Stimulated activated naive CD4-positive, alpha-beta T cell treated with Interleukin-2 at 50 U/mL for 16 hours (primary cell): ENCODE data around the gene FZD10.

ENCODE experiments used
- DNase-seq: peaks from one replicate; lab custom pipeline; 2025; lab: John Stamatoyannopoulos, UW

Gene FZD10, protein sequence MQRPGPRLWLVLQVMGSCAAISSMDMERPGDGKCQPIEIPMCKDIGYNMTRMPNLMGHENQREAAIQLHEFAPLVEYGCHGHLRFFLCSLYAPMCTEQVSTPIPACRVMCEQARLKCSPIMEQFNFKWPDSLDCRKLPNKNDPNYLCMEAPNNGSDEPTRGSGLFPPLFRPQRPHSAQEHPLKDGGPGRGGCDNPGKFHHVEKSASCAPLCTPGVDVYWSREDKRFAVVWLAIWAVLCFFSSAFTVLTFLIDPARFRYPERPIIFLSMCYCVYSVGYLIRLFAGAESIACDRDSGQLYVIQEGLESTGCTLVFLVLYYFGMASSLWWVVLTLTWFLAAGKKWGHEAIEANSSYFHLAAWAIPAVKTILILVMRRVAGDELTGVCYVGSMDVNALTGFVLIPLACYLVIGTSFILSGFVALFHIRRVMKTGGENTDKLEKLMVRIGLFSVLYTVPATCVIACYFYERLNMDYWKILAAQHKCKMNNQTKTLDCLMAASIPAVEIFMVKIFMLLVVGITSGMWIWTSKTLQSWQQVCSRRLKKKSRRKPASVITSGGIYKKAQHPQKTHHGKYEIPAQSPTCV

DNA sequence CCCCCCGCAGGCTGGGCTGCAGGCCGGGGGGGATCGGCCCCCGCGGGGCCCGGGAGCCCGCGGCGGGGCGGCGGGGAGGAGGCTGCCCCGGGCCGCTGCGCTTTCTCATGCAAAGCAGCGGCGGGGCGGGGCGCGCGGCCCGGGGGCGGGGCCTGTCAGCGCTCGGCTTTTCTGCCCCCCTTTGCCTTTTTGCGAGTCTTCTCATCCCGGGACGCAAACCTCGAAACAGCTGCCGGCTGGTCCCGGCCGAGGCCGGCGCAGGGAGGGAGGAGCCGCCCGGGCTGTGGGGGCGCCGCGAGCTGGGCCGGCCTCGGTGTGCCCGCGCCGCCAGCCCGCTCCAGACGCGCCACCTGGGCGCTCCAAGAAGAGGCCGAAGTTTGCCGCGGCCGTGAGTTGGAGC lies at the start of gene FZD10:
TSS of gene FZD10 (plus strand) at position 198 of the 400 bp plus-strand sequence. CDS start 479 bp downstream, outside the sequence.
- DNase-seq, result no peak

DNA sequence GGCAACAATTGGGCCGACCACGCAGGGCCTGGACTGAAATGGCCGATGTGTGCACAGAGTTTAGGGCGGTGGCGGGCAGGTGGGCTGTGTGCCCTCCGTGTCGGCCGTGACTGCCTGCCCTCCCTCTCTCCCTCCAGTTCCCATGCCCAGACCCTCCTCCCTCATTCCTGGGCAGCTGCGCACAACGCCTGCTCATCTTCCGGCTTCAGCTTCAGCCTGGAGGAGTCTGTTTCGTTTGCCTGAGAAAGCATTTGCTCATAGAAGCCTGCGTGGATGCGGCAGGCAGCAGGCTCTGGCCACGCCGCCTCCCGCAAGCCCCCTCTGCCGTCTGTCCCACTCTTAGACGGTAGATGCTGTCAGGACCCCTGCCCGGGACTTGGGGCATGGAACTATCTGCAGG lies 47.3 kb upstream of the FZD10 start:
- no peak for DNase-seq

DNA sequence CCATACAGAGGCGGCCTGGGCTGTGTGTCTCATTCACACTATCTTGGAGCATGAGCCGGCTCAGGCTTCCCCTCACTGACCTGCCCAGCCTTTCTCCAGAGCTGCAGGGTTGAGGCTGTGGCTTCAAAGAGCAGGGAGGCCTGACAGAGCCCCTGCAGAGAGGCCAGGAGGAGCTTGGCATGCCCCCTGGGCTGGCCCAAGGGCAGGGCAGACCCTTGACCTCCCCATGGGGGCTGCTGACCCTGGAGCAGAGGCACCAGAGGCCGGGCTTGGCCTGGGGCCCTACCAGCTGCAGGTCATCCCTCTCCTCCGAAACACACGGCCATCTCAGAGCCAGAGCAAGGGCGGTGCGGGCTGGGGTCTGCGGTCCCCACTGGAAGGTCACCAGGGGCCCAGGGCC lies 46.6 kb upstream of the FZD10 start:
- DNase-seq, result no peak

DNA sequence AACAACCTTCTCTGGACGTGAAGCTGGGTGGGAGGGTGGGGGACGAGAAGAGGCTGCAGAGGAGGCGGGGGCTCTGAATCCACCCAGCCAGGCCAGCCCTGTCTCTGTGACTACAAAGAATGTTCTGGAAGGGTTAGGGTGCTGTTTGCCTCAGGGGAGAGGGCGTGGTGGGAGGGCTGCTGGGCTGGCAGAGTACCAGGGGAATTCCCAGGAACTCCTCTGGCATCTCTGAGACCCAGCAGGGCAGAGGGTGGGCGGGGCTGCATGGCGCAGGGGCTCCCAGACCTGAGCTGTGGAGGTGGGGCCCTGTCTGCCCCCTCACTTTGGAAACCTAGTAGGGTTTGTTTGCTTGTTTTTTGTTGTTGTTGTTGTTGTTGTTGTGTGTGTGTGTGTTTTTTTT lies 45.5 kb upstream of the FZD10 start:
- DNase-seq, result no peak

DNA sequence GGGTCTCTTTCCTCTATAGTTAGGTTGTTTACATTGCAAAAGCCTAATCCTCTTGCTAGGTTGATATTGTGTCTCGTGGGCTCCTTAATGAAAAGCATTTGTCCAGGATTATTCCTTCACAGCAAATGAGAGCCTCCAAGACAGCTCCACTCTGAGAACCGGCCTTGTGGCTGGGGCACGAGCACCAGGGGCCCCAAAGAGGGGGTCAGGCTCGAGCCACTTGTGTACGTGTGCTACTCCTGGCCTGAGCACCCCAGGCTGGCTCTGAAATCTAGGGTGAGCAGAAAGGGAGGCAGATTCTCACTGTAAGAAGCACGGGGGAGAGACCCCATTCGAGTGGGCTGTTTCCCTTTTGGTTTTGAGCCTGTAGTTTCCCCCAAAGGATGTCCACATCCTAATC lies 45.0 kb upstream of the FZD10 start:
- DNase-seq, result no peak

DNA sequence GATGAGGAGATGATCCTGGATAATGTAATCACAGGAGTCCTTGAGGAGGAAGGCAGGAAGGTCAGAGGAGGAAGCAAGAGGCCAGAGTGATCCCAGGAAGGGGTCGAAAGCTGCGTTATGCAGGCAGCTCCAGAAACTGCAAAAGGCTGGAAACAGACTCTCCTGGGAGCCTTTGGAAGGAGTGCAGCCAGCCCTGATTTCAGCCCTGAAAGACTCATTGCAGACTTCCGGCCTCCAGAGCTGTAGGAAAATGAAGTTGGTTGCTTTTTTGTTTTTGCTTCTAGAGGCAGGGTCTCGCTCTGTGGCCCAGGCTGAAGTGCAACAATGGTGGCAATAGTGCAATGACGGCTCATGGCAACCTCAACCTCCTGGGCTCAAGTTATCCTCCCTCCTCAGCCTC lies 44.6 kb upstream of the FZD10 start:
- no peak for DNase-seq

DNA sequence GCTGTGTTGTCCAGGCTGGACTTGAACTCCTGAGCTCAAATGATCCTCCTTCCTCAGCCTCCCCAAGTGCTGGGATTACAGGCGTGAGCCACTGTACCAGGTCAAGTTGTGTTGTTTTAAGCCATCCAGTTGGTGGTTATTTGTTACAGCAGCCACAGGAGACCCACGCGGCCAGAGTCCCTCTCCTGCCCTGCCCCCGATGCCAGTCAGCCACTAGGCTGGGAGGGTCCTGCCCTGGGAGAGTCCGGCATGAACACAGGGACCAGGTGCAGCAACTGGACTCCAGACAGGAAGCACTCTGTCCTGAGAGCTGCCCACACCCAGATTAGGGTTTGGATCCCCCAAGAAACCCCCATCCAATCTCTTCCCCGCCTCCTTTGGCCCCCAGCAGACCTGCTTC lies 44.1 kb upstream of the FZD10 start:
- DNase-seq, result no peak

DNA sequence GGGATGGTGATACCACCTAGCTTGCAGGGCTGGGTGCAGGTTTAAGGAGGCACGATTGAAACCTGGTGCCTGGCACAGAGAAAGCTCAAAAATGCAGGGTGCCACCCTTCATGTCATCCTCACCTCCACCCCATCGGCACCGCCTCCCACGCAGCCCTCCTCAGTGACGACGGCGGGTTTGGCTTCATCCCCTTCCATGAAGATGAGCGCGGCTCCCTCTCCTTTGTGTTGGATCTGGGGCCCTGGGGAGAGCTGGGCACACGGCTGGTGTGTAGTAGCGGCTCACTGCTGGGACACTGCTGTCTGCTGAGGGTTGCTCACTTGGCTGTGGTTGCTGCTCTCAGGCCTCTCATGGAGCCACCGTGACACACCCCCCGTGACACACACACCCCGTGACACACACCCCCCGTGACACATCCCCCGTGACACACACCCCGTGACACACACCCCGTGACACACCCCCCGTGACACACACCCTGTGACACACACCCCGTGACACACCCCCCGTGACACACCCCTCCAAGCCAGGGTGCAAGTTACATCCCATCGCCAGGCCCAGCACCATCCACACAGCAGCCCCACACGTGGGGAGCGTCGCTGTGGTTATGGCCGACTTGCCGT lies 42.9 kb upstream of the FZD10 start:
- no peak for DNase-seq

DNA sequence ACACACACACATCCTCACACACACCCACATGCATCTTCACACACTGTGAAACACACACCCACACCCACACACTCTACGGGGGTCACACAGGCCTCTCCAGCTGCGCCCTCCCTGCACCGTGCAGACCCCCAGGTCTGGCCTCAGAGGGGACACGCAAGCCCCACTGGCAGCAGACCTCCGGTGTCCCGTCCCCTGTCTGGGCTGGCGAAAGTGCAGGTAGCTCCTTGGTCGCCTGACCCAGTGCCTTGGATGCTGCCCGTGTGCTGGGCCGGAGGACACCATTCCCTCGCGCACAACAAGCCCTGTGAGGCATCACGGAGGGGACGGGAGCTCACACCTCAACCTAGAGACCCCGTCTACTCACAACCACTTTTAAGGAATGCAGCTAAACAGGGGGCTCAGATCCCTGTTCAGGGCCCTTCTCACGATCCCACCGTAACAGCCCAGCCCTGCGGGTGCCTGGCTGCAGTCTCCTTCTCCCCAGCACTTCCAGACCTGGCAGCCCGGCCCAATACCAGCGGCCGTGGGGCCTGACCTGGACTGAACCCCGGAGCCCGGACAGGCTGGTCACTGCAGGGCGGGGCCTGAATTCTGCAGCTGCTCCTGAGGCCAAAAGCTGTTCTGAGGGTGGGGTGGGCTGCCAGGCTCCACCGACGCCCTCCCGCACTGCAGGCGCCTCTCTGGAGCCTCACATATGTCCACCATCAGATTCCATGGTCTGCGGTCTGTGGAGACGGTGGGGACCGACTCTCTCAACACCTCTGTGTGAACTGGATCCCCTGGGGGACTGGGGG lies 42.1 kb upstream of the FZD10 start:
- DNase-seq, result no peak

DNA sequence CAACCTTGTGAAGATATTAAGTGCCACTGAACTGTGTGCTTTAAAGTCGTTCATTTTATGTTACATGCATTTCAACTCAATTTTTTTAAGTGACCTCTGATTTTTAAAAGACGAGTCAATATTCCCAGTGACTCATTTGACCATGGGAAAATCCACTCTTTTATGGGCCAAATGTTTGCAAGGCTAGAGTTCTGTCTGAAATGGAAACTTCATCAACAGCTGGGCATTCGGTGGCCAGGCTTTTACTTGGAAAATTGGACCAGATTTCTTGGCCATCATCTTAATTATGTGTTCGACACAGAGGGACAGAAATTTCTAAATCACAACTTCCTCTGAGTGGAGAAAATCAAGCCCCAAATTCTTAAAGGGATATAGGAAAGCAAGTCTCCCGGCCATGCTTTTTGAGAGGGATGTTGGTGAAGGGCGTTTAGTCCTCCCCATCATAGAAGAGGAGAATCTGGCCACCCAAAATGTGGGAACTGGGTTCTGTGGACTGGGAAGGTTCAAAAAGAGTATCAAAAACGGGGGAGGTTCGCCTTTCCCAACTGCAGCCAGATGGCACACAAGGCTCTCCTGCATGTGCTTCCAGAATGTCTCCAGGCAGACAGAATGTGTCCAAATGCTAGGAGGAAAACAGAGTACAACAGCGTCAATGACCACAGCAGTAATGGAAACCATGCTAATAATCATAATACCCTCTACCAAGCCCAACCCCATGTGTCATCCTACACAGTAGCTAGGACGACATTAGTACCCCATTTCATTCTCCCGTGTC lies 40.9 kb upstream of the FZD10 start:
- DNase-seq, result no peak

DNA sequence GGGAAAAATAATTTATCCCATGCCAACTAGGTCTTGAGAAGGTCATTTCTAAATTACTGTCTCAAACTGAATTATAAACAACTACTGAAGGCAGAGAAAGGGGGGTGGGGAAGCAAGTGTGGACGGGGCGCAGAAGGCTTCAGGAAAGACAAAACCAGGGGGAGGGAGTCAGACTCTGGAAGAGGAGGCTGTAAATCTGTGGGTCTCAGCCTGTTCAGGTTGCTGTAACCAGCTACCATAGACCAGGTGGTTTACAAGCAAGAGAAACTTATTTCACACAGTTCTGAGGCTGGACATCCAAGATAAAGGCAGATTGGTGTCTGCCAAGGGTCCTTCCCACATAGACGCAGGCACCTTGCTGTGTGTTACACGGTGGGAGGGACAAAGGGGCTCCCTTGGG lies 39.9 kb upstream of the FZD10 start:
- no peak for DNase-seq

DNA sequence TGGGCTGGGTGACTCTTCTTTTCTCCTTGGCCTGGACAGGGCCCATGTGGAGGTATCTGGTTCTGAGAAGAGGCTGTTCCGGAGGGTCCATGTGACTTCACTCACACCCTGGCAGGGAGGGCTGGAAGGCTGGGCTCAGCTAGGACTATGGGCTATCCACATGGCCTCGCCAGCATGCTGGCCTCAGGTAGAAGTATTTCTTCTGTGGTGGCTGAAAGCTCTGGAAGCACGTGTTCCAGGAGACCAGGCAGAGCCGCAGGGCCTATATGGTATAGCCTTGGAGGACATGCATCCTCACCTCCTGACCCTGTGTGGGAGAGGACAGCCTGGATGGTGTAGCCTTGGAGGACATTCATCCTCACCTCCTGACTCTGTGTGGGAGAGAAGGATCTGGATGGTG lies 38.2 kb upstream of the FZD10 start:
- DNase-seq, result no peak

DNA sequence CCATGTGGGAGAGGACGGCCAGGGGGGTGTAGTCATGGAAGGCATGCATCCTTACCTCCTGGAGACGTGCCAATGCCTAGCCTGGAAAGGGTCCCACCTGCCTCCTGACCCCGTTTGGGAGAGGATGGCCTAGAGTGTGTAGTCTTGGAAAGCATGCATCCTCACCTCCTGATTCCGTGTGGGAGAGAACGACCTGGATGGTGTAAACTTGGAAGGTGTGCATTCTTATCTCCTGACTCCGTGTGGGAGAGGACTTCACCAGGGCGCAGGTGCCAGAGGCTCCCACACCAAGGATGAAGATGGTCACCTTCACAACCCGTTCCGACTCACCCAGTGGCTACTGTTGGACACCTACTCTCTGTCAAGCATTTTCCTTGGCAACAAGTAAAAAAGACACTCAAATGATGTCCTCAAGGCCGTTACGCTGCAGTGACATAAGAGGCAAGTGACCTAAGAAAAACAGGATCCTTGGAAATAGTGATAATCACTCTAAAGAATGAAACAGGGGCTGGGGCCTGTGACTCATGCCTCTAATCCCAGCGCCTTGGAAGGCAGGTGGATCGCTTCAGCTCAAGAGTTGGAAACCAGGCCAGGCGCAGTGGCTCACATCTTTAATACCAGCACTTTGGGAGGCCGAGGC lies 37.5 kb upstream of the FZD10 start:
- DNase-seq, result no peak

DNA sequence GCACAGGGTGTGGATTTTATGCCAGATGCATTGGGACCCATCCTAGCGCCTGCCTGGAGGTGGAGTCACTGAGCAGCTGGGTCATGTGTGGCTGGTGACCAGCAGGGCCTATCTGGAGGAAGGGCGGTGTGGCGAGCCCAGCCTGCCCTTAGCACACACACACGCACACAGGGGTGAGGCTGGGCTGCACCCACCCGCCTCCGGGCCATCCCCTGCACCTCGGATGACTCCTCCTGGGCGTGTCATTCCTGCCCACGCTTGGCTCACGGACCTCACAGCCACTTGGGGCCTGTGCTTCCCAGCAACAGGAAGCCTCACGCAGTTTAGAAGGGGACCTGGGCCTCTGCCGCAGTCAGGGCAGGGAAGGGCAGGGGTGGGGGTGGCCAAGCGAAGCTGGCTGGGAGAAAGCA lies 36.2 kb upstream of the FZD10 start:
- no peak for DNase-seq

DNA sequence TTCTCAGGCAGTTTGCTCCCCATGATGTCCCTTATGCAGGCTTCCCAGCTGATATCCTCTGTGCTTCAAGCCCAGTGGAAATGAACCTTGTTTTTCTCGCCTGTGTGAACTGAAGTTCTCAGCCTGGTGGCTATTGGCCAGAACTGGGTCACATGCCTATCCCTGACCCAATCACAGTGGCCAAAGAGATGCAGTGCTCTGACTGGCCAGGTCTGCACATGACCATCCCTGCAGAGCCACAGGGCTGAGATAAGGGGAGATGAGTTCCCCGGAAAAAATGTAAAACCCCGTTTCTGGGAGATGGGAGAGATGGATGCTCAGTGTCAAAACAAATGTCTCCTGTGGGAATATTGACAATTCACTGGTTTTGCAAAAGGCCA lies 34.7 kb upstream of the FZD10 start:
- no peak for DNase-seq

DNA sequence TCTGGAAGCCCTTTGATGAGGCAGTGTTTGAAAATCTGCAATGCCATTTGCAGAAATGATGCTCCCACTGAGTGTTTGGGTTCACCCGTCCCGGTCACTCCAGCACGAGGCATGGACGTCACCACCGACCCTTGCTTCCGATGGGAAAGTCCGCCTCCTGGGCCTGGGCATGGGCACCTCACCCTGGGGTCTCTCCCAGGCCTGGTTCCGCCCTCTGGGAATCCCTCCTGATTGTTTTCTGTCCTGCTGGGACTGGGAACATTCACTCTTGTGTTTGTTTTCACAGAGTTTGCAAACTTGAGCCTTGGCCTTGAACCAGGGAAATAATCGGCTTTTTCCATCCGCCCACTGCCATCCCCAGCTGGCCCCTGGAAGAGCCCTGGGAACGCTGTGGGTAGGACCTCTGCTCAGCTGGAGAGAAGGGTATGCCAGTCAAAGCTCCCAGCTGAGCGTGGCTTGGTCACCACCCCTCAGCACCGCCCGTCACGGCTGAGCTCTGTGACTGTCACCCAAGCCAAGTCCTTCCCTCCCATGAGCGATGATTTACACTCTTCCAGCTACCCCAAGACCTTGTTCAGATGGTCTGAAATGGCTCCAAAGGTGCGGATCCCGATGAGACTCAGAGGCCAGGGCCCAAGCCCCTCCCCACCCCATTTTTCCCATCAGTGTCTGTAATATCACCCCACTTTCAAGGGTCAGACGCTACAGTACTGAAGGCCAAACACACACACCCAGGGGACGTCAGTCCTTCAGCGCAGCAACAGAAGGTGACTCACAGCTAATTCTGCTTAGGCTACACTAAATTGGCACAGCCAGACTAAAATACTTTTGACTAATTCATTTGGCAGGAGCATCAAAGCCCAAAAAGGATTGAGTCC lies 34.1 kb upstream of the FZD10 start:
- no peak for DNase-seq

DNA sequence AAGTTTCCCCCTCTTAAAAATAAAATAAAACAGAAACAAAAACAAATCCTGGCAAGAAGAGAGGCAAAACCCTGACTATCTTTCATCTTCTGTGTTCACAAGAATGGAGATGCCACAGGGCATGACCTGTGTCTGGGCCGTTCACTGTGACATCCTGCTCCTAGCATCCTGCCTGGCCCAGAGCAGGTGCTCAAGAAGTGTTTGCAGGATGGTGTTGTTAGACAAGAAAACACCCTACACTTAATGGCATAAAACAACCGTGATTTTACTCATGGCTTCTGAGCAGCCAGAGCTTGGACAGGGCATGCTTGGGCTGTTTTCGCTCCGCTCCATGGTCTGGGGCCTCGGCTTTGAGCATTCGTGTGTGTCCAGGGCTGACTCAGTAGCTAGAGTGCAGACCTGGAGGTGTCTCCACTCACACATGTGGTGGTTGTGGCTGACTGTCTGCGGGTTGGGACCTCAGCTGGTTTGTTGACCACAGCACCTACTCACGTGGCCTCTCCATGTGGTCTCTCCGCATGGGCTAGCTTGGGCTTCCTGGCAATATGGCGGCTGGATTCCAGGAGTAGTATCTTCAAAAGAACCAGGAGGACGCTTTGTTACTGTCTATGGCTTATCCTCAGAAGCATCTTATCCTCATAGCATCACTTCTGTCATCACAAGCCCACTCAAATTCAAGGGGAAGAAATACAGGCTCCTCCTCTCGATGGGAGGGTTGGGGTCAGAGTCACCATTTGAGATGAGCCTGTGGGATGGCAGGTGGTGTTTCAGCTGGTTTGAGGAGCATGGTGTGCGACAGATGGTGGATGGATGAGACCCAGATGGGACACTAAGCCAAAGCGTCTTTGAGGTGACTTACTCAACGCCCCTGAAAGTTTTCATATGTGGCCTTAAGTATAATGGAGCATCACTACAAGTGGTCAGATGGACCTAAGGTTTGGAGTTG lies 33.2 kb upstream of the FZD10 start:
- no peak for DNase-seq

DNA sequence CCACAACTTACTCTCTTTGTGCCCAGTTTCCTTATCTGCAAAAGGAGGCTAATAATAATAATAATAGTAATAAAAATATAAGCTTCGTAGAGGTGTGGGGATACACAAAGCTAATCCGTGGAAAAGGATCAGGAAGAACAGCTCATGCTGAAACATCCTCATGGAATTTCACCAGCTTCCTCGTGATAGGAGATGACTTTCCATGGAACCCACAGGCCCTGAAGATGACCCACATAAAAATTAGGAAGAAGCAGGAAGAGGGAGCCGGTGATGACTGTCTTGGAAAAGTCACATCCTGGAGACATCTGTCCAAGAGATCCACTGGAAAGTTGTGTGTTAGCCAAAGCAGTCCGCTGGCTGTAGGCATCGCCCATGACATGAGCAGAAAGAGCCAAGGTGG lies 31.9 kb upstream of the FZD10 start:
- no peak for DNase-seq

DNA sequence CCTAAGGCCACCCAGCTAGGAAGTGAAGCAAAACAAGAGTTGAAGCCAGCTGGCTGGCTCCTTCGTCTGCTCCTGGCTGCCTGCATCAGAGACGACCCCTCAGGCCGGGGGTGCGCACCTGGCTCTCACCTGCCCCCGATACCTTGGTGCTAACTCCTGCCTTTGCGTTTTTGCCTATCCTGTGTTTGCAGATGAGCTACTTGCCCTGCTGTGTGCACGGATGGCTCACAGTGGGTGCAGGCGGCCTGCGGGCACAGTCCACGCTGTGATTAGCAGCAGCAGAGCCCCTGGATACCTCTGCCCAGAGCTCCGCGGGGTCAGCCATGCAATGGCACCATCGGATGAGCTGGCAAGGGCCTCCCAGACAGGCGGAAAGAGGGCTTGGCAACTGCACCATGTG lies 31.2 kb upstream of the FZD10 start:
- DNase-seq, result no peak
